H7 (cell line): Measurements from ENCODE around the gene CDC20. TPM values are rescaled to one million over a fixed set of nuclear protein-coding genes. Genes with fewer than 3 reads are reported as not detected.
"Not testable (repeated sequence)": the region's sequence is repeated elsewhere in the genome, so short reads cannot be mapped to it uniquely, and the experiment has no call there.

ENCODE experiments used
- DNase-seq: peaks from one replicate; pipeline ENCODE4 v3.0.0; 2012
- H3K27me3 ChIP-seq: 2 replicates; pipeline ENCODE4 v1.6.0; 2011; ENCODE audit warnings: mild to moderate bottlenecking, low read length; ENCODE audit not compliant: control insufficient read depth, insufficient read depth
- H3K36me3 ChIP-seq: replicated peaks from 2 replicates; pipeline ENCODE4 v1.5.1; 2011; ENCODE audit warnings: low read length; ENCODE audit not compliant: control insufficient read depth, insufficient read depth
- H3K4me3 ChIP-seq: 2 replicates; pipeline ENCODE4 v1.5.1; 2011; ENCODE audit warnings: low read depth, mild to moderate bottlenecking, control low read depth, low read length, moderate library complexity; ENCODE audit not compliant: insufficient read depth
- total RNA-seq: library from RNA; depleted of rRNA; stranded (reverse); fragments of >200 nt; shearing (Covaris generic); gene quantifications from 2 replicates; pipeline ENCODE4 v1.2.3, GENCODE V29; 2014

CDC20 gene
- total RNA-seq, 1 experiment from 2014 or later, result 564 TPM

DNA sequence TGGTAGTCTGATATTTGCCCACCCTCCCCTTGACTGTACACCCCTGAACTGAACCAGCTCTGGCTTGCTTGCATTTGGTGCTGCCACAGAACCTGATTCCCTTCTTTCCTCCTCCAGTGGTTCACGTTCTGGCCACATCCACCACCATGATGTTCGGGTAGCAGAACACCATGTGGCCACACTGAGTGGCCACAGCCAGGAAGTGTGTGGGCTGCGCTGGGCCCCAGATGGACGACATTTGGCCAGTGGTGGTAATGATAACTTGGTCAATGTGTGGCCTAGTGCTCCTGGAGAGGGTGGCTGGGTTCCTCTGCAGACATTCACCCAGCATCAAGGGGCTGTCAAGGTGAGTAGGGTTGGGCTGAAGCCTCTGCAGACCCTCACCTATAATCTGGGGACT is 1.8 kb downstream of the CDC20 start:
- peaks cover 41% of the 10 kb centered on the region for H3K36me3 ChIP-seq
- DNase-seq, result no peak
- peak overlapping the region; percentile 100; the same call in 1 of the 2 replicates for H3K4me3 ChIP-seq
- H3K27me3 ChIP-seq, result no peaks in the 10 kb centered on the region; the same call in 1 of the 2 replicates

DNA sequence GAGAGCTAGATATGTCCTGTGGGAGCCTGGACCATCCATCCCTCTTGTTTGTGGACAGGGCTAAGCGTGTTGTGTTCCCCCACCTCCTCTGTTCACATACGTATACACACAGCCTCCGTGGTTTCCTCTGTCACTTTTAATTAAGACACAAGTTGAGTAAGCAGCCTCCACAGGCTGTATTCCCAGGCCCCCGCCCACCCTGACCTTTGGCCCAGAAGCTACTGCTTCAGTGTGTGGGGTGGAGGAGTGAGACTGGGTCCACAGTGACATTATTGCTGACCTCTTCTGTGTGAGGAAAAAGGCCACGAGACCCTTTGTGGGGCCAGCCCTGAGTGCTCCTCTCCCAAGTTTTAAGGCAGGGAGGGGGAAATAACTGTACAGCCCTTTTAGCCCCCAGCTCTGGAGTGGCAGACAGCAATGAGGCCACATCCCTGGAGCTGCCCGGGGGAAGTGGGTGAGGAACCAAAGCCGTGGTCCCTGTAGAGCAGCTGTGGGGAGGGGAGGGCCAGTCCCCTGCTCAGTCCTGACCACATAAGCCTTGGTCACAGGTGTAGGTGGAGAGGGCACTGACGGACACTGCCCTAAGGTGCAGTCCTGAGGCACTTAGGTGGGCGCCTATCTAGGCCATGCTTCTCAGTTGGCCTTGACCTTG is 4.6 kb downstream of the CDC20 start:
- peak; percentile 31 for DNase-seq
- no peaks in the 10 kb centered on the region; the same call in 1 of the 2 replicates for H3K27me3 ChIP-seq
- no peak overlapping the region for H3K4me3 ChIP-seq
- peaks cover 41% of the 10 kb centered on the region for H3K36me3 ChIP-seq

DNA sequence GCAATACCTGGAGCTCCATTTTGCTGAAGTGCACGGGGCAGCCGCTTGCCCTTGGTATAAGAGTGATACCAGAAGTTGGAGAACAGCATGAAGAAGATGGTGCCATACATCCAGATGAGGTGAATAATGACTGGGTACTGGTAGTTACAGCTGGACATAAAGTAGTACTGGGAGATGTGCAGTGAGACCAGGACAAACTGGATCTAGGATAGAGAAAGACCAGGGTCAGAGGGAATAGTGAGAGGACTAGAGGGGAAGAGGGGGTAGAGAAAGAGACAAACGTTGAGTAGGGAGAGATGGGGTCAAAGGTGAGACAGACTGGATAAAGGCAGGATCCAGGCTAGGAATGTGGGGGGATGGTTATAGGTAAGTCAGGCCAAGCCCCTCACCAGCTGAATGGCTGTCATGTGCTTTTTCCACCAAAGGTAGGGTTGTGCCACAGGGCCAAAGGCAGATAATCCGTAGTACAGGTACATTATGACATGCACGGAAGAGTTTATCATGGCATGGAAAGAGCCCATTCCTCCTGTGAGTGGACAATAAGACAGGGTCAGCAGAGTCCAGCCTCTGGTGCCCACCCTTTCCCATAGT is 5.2 kb downstream of the CDC20 start:
- Histone ChIP-seq H3K27me3 (no peaks in the 10 kb centered on the region; the same call in 1 of the 2 replicates), H3K4me3 (no peak overlapping the region), H3K36me3 (peaks cover 41% of the 10 kb centered on the region)
- peak; percentile 41 for DNase-seq

DNA sequence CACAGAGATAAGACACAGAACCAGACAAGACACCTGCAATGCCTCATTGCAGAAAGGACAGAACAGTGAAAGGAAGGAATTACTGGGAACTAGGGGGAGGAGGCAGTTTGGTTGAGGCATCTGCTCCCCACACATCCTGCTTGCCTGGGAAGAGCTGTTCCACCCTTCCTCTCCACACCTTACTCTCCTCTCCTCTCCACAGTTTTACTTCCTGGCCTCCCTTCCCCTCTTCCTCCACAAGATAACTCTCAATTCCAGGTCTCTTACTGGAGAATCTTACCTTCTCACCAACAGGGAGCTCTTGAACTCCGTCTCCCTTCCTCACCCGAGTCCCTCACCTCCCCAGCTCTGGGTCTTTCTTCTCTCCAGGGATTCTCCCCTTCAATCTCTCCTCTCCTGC is 6.9 kb downstream of the CDC20 start:
- Histone ChIP-seq H3K4me3 (no peak overlapping the region), H3K27me3 (no peaks in the 10 kb centered on the region; the same call in 1 of the 2 replicates), H3K36me3 (peaks cover 31% of the 10 kb centered on the region)
- DNase-seq, result no peak

DNA sequence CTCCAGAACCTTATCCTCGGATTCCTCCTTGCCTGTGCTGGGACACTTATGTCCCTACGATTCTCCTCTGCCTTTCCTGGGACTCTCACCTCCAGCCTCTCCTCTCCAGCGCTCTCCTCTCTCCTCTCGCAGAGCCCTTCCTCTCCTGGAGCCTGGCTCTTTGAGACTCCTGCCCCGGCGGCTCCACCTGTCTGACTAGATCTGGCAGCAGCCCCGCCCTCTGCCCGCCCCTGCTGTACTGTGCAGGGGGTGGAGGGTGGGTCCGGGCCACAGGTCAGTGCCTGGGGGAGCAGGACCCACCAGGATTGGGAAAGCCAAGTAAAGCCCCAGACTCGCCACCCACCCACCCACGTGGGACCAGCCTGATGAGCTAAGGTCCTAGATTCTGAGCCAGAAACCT is 7.4 kb downstream of the CDC20 start:
- Histone ChIP-seq H3K4me3 (peak overlapping the region; percentile 72; the same call in 1 of the 2 replicates), H3K27me3 (no peaks in the 10 kb centered on the region; the same call in 1 of the 2 replicates), H3K36me3 (peaks cover 26% of the 10 kb centered on the region)
- DNase-seq, result peak; percentile 81

DNA sequence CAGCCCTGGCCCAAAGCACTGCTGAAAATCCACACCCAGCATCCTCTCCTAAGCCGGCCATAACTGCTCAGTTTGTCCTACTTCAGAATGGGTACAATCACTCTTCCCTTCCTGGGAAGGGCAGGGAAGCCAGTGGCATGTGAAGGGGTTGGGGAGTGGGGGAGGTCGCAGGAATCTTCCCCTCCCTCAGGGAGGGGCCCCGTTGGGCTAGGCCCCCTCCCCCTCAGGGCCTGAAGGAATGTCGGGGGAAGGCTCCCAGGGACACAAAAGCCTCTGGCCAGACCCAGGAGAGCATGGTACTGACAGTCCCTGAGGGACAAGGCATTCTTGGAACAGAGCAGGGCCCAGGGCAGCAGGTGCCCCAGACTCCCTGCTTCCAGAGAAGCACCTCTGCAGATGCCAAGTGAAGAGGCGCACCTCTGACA is 7.8 kb downstream of the CDC20 start:
- H3K27me3 ChIP-seq, result no peaks in the 10 kb centered on the region; the same call in 1 of the 2 replicates
- H3K36me3 ChIP-seq, result peaks cover 21% of the 10 kb centered on the region
- DNase-seq, result peak; percentile 80
- peak overlapping the region; percentile 72 for H3K4me3 ChIP-seq

DNA sequence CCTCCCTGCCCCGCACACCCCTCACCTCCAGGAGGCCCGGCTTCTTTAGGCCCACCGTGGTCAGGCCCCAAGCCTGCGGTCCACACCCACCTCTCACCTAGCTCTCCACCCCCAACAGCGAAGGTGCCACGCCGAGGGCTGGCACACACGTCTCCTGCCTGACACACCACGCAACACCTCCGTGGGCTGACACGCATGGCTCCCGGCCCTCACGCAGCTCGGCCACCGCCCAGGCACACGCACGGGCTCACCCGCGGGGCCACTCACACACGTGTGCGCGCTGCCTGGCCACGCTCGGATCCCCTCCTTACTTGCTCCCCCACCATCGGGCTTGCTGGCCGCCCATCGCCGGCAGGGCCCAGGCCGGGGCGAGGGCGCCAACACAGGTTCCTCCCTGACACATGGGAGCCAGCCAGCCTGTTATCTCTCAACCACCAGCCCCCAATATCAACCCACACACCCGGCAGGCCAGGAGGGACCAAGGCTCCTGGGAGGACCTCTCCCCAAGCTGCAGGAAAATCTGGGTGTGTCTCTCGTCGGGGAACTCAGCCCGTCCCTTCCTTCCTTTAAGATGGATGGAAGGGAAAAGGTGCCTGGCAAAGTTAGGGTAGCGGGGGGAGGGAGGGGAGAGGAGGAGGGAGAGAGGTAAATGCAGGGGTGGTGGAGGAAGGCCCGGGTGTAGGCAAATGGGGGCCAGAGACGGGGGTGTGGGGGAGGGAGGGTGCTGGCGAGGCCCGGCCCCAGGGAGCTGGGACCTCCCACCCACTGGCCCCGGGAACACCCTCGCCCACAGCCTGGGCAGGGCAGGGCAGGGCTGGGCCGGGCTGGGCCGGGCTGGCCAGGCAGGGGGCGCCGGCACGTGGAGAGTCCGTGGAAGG is 8.5 kb downstream of the CDC20 start:
- H3K36me3 ChIP-seq, result peaks cover 15% of the 10 kb centered on the region
- no peaks in the 10 kb centered on the region; the same call in 1 of the 2 replicates for H3K27me3 ChIP-seq
- DNase-seq, result peak; percentile 87
- H3K4me3 ChIP-seq, result peak overlapping the region; percentile 72

DNA sequence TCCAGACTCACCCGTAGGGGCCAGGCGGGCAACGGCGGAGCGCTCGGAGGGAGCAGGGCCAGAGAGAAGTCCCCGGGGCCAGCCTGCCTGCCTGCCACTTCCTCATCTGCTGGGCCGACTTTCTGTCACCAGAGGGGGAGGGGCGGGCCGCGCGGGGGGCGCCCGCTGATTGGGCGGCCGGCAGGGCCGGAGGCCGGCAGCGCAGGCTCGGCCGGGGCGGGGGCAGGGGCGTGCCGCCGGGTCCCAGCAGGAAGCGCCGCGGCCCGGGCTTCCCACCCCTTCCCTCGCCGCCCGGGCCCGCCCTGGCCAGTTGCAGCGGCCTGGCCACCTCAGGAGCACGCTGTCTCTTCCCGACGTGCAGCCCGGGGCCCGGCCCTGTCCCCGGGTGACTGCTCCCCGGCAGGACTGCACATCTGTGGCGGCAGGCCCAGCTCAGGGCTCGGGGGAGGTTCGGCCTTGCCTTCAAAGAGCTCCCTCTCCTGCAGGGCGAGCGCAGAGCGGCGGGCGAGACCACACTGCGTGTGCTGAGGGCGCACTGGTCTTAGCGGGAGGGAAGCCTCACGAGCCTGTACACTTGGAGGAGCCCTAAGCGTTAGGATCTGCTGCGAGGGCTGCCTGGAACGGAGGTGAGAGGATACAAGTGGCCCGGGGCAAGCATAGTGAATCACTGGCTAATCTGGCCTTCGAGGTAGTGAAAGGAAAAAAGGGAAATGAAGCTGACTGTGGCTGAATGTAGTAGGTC is 9.3 kb downstream of the CDC20 start, which contains the start of gene ELOVL1:
Gene ELOVL1 (minus strand): TSS at position 108 of the 742 bp plus-strand sequence. CDS start 2,402 bp downstream, outside the sequence.
- peaks cover 12% of the 10 kb centered on the region for H3K36me3 ChIP-seq
- H3K4me3 ChIP-seq, result peak within 1 kb of the TSS; percentile 72
- peak; percentile 99 for DNase-seq
- no peaks in the 10 kb centered on the region; the same call in 1 of the 2 replicates for H3K27me3 ChIP-seq

DNA sequence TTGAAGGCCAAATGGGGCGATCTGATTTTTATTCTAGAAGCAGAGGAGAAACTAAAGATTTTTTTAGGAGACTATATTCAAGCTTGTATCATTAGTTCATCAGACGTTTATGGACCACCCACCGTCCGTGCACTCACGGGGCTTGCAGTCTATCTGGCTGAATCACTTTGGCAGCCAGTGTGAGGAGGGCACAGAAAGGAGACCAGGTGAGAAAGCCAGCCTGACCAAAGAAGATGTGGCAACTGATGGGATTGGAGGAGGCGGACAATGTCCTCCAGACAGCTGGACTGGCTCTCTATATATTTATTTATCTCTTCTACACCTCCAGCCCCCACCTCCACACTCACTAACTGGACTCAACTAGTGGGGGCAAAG is 9.9 kb downstream of the CDC20 start:
- peaks cover 8% of the 10 kb centered on the region for H3K36me3 ChIP-seq
- H3K27me3 ChIP-seq, result no peaks in the 10 kb centered on the region; the same call in 1 of the 2 replicates
- DNase-seq, result no peak
- peak overlapping the region; percentile 72 for H3K4me3 ChIP-seq

DNA sequence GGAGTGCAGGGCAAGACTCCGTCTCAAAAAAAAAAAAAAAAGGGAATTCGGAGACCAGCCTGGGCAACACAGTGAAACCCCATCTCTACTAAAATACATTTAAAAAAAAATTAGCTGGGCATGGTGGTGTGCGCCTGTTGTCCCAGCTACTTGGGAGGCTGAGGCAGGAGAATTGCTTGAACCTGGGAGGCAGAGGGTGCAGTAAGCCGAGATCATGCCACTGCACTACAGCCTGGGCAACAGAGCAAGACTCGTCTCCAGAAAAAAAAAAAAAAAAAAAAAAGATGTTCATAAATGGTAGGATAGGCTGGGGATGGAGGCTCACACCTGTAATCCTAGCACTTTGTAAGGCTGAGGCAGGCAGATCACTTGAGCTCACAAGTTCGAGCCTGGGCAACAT is 11.0 kb downstream of the CDC20 start:
- H3K36me3 ChIP-seq, H3K4me3 ChIP-seq, H3K27me3 ChIP-seq, DNase-seq: not testable (repeated sequence)

DNA sequence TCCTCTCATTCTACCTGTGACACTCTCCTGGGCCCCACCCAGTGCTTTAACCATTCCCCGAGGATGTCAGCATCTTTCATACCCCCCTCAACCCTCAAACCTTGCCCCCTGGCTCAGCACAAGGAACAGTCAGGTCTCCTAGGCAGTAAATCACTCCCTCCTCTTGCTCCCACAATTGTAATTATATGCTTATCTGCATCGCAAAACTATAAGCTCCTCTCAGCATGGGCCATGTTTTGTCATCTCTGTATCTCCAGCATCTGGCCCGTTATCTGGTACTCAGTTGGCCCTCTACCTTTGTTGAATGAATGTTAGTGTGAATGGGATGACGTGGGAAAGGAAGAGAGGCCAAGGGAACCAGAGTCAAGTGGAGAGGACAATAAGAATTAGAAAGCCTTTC is 11.8 kb downstream of the CDC20 start:
- Histone ChIP-seq H3K4me3 (no peak overlapping the region), H3K36me3 (no peaks in the 10 kb centered on the region; the same call in 1 of the 2 replicates), H3K27me3 (no peaks in the 10 kb centered on the region)
- DNase-seq, result no peak

DNA sequence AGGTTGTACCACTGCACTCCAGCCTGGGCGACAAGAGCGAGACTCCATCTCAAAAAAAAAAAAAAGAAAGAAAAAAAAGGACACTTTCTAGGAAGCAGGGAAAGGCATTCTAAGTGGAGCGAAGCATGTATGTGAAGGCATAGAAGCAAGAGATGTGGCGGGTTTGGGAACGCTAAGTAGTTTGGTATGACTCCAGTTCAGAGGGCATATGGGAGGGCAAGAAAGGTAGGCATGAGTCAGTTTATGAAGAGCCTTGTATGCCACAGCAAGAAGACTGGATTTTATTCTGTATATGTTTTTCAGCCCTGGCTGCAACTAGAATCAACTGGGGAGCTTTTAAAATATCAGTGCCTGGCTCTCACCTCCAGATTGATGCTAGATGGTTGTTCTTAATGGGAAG is 13.4 kb downstream of the CDC20 start:
- no peaks in the 10 kb centered on the region for H3K36me3 ChIP-seq
- no peak overlapping the region for H3K4me3 ChIP-seq
- no peaks in the 10 kb centered on the region for H3K27me3 ChIP-seq
- no peak for DNase-seq

DNA sequence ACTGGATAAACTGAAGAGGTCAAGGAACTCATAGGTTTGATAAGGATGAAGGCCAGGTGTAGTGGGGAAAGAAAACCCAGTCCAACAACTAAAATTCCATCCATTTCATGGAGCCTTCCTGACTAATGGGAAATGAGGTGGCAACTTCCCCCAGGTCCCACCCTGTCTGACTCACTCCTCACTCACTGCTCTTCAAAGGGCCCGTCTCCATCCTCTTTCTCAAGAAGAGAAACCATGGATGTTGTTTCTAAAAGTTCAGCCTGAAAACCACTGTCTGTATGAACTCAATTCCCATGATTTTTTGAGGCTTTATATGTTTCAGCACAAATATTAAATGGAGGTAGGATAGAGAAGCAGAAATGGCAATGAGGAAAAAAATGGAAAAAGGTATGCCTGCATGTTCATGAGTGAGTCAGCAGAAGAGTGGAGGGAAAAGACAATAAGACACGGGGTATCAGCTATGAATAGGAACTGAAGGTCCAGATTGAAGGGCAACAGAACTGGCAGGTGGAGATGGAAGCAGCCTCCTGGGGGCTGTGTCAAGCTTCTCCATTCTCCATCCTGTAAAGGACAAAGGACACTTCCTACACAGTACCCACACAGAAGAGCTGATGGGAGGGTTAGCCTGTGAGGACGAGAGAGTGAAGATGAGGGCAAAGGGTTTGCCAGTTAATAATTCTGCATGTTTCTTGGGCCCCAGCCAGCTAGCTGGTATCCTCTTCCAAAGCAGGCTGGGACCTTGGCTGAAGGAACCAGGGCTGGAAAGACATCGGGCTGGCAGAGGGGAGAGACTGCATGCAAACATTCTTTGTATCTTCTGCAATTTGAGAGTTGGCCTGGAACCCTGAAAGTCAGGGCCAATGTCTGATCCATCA is 14.5 kb downstream of the CDC20 start:
- H3K27me3 ChIP-seq, result no peaks in the 10 kb centered on the region
- no peaks in the 10 kb centered on the region for H3K36me3 ChIP-seq
- no peak overlapping the region for H3K4me3 ChIP-seq
- DNase-seq, result no peak
